GM12873 (cell line): Measurements from ENCODE around the gene BACH2.

Experiments used
- TF ChIP-seq, protein P1 (sequence below): IDR thresholded peaks from 2 replicates; pipeline ENCODE4 v1.5.1; 2012; ENCODE audit warnings: low read depth, mild to moderate bottlenecking, moderate library complexity, low read length, control low read depth; ENCODE audit not compliant: insufficient read depth; ENCODE audit errors: missing control alignments

BACH2 gene

DNA sequence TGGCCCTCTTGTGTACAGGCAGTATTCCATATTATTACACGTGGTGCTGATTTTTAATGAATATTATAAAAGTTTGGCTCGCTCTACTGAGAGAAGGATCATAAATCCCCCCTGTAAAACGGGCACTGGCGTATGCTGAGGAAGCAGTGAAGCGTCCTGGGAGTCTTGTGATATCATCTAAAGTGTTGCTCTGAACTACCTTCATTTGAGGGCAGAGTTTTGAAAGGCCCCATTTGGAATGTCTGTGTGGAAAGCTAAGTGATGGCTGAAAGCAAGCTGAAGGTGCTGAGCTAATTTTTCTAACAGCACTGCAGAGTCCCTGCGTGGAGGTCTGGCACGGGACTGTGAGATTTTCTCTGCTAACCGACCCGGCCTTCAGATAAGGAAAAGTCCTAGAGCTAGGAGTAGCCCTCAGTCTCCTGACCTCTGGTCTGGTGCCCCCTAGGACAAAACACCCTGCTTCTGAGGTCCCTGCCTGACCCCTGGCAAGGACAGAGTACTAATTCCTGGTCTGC lies 1.3 kb upstream of the BACH2 start:
- TF ChIP-seq, protein P1, sequence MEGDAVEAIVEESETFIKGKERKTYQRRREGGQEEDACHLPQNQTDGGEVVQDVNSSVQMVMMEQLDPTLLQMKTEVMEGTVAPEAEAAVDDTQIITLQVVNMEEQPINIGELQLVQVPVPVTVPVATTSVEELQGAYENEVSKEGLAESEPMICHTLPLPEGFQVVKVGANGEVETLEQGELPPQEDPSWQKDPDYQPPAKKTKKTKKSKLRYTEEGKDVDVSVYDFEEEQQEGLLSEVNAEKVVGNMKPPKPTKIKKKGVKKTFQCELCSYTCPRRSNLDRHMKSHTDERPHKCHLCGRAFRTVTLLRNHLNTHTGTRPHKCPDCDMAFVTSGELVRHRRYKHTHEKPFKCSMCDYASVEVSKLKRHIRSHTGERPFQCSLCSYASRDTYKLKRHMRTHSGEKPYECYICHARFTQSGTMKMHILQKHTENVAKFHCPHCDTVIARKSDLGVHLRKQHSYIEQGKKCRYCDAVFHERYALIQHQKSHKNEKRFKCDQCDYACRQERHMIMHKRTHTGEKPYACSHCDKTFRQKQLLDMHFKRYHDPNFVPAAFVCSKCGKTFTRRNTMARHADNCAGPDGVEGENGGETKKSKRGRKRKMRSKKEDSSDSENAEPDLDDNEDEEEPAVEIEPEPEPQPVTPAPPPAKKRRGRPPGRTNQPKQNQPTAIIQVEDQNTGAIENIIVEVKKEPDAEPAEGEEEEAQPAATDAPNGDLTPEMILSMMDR, result no peak

DNA sequence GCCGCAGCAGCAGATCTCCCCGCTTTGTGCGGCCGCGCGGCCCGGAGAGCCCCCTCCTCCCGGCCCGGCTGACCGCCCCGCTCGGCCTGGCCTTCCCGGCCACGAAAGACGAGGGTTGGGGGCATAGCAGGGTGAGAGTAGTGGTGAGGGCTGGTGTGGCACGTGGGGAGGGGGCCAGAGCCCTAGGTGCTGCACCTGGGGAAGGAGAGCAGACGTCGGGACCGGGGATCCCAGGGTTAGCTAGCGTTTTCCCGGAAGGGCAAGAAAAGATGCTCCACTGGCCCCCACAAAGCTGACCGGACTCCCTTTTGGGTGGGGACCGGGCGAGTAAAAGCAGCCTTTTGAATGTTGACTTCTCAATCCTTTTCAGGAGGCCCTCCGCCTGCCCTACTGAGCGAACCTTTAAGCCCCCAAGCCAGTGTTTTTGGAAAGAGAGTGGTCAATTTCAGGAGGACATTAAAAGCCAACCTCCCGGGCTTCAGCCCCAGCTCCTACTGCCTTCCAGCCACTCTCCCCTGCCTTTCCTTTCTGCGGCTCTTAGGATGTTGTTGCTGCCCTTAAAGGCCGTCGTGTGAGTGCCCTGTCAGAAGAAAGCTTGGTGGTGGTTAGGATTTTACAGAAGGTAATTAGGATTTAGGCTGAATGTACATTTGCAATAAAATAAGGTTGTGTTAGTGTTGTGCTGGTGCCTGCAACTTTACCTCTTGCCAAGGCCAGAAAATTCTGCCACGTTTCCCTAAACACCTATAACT lies 648 bp upstream of the BACH2 start:
- TF ChIP-seq, protein P1, result no peak

- TF ChIP-seq, protein P1, result no peak
These were observed 746 bp downstream of the BACH2 start for GRCh38 chr6:90295854-90296340.

DNA sequence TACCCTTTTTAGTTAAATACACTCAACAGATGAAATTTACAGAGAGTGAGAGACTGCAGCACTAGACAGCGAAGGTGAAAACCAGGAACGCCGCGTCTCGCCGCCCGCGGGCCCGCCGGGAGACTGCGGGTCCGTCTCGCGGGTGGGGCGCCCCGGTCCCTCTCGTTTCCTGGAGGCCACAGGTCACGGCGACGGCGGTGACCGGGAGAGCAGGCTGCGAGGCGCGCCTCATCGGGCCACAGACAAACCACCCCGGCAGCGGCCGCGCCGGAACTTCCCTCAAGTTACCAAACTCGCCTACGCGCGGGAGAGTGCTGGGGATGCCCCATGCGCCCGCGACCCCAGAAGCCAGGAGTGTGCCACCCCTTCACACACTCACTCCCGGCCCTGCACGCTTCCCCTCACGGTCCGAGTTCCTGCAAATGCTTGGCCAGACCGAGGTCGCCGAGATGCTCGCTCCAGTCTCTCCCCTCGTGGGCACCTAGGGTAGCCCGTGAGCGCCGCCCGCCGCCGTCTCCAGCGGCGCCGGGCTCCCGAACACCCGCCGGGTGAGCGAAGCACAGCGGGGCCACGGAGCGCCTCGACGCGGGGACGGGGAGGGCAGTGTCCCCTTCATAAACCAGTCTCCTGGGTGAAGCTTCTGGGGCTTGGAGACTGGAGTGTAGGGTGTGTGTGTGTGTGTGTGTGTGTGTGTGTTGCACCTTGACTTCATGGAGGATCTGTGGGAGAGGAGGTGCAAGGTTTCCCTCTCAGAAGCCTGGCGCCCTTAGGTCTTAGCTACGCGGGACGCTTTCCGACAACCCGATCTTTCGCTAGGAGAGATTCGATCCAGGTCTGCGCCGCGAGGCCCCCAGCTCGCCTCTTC lies 1.4 kb downstream of the BACH2 start:
- TF ChIP-seq, protein P1, result no peak

DNA sequence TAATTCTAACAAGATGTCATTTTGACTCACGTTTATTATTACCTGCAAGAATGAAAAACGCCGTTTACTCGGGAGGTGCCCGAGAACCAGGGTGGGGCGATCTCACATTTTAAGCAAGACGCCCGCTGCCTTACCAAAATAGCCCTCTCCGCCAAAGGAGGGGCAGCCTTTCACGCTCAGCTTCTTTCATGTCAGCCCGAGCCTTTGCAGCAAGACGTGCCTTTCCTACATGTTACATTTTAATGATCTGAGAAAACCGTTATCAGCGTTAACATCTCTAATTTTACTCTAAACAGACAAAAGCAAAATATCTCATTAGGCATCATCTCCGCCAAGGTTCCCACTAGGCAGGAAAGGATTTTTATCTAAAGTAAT lies 2.0 kb downstream of the BACH2 start:
- TF ChIP-seq, protein P1, result no peak

DNA sequence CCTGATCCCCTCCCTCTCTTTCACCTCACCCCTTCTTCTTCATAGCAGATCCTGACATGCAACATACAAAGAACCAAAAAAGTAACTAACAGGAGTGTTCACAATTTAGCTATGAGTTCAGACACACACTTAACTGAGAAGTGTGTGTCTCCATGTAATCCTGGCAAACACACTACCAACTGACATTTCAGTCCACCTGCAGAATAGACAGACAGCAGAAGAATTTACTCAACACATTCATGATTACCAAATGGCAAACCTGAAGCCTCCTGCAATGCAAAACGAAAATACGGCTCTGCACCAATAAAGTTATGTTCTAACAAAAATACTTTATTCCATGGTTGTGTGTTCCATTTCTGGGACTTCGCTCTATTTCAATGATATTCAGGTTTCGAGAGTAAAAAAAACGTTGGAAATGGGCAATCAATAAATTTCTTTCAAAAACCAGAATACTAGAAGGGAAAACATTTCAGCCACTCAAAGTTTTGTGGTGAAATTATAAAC lies 2.6 kb downstream of the BACH2 start:
- TF ChIP-seq, protein P1, result no peak
